Left lung (tissue), 10 donors: ENCODE results near the gene STK39. TPM values are rescaled to one million over a fixed set of nuclear protein-coding genes. Genes with fewer than 3 reads are reported as not detected.

Experiments used
- ATAC-seq: fragments of 200-7000 bp; cut with Tn5 transposase; one replicate; pipeline ENCODE4 v1.9.1; 2020; ENCODE audit warnings: moderate library complexity
- DNase-seq, 4 donors: peaks; one replicate each; pipeline ENCODE4 v3.0.0-alpha.2; 2013 to 2020
- H3K27ac ChIP-seq, 2 donors: fragments of 200-600 bp; sonication (generic) in 1 of 2; one replicate each; pipeline versions ENCODE4 v1.5.0 to v1.8.0; 2020 to 2021
- H3K27me3 ChIP-seq, 2 donors: fragments of 200-600 bp; sonication (generic) in 1 of 2; one replicate each; pipeline versions ENCODE4 v1.5.0 to v1.8.0; 2020 to 2021
- H3K36me3 ChIP-seq, 2 donors: fragments of 200-600 bp; sonication (generic) in 1 of 2; one replicate each; pipeline versions ENCODE4 v1.5.0 to v1.8.0; 2020 to 2021
- H3K4me1 ChIP-seq, 2 donors: fragments of 200-600 bp; one replicate each; pipeline ENCODE4 v1.8.0; 2021
- H3K4me3 ChIP-seq, 2 donors: fragments of 200-600 bp; sonication (generic) in 1 of 2; one replicate each; pipeline versions ENCODE4 v1.5.0 to v1.8.0; 2020 to 2021; ENCODE audit warnings: mild to moderate bottlenecking in 1 of 2
- H3K9me3 ChIP-seq, 2 donors: fragments of 200-600 bp; sonication (generic) in 1 of 2; one replicate each; pipeline versions ENCODE4 v1.5.0 to v1.8.0; 2020 to 2021
- CTCF ChIP-seq, 2 donors: fragments of 200-600 bp; sonication (generic) in 1 of 2; IDR thresholded peaks; one replicate each; pipeline versions ENCODE4 v1.5.0 to v1.8.0; 2021; ENCODE audit warnings: antibody characterized with exemption in 2 of 2
- intact Hi-C, 2 donors: fragments of 100-400 bp; cut with DNase I; formaldehyde crosslinking; loops; one replicate each; pipeline versions ENCODE4 v1.11.2 to v1.14.2; 2022
- polyA plus RNA-seq, 6 donors: library from polyadenylated mRNA; unstranded; fragments of 120-200 nt; gene quantifications; one replicate each; pipeline ENCODE4 v1.2.1, GENCODE V29; 2013; ENCODE audit not compliant: insufficient read length in 6 of 6
- total RNA-seq, 2 donors: library from RNA; stranded (reverse); fragmentation: NEBNext Ultra II Directional; extraction: Animal tissue kit (Norgen Biotek cat#: 25700); gene quantifications; one replicate each; pipeline ENCODE4 v1.2.1, GENCODE V29; 2021
- donor health status: DM: no; HTN: yes; CAD: no.
- donor health status: DM: no; HTN: no; CAD: no.

Gene STK39
- total and polyA plus RNA-seq, 8 donors: 15.7 to 31.3 (median 27.0) TPM

GRCh38 chr2:168152902-168153530, 94.4 kb downstream of the STK39 start:
- H3K27ac ChIP-seq: no peak overlapping the region
- no peak for TF ChIP-seq CTCF (IDR thresholded peaks at IDR 0.05)
- no peaks in the 10 kb centered on the region for H3K36me3 ChIP-seq
- peaks cover 0 to 20% of the 10 kb centered on the region in 2 donors for H3K4me1 ChIP-seq
- intact Hi-C loops: no loop called here
- ATAC-seq: peak; percentile 70
- H3K27me3 ChIP-seq: no peaks in the 10 kb centered on the region
- H3K9me3 ChIP-seq: no peaks in the 10 kb centered on the region
- no peak overlapping the region for H3K4me3 ChIP-seq
- peak in 2 of 4 donors; percentile 16 to 51 for DNase-seq

GRCh38 chr2:168149986-168150385, 97.4 kb downstream of the STK39 start:
- Histone ChIP-seq H3K36me3 (no peaks in the 10 kb centered on the region), H3K4me1 (peaks cover 0 to 36% of the 10 kb centered on the region in 2 donors), H3K9me3 (no peaks in the 10 kb centered on the region), H3K27me3 (no peaks in the 10 kb centered on the region), H3K4me3 (no peak overlapping the region), H3K27ac (no peak overlapping the region)
- TF ChIP-seq CTCF (IDR thresholded peaks at IDR 0.05): no peak
- ATAC-seq (no peak), DNase-seq (no peak)
- intact Hi-C loops: no loop called here

GRCh38 chr2:168149150-168149974, 98.0 kb downstream of the STK39 start:
- intact Hi-C loops: no loop called here
- Histone ChIP-seq H3K27me3 (no peaks in the 10 kb centered on the region), H3K9me3 (no peaks in the 10 kb centered on the region), H3K27ac (no peak overlapping the region), H3K4me1 (peaks cover 0 to 36% of the 10 kb centered on the region in 2 donors), H3K4me3 (no peak overlapping the region), H3K36me3 (no peaks in the 10 kb centered on the region)
- DNase-seq (no peak), ATAC-seq (no peak)
- no peak for TF ChIP-seq CTCF (IDR thresholded peaks at IDR 0.05)

GRCh38 chr2:168147830-168148794, 99.3 kb downstream of the STK39 start:
- intact Hi-C loops: no loop called here

More at GRCh38 chr2:168147830-168148794, 99.3 kb downstream of the STK39 start:
- Histone ChIP-seq H3K4me1 (peaks cover 0 to 36% of the 10 kb centered on the region in 2 donors), H3K36me3 (no peaks in the 10 kb centered on the region), H3K27me3 (no peaks in the 10 kb centered on the region), H3K4me3 (no peak overlapping the region), H3K9me3 (no peaks in the 10 kb centered on the region), H3K27ac (no peak overlapping the region)
- DNase-seq: no peak
- no peak for ATAC-seq
- no peak for TF ChIP-seq CTCF (IDR thresholded peaks at IDR 0.05)
